D721Med (cell line): ENCODE data around the gene GRIK4.
A peak's percentile ranks its signal among the peaks of the same experiment; 100 is the strongest.
"Not testable (repeated sequence)": the region's sequence is repeated elsewhere in the genome, so short reads cannot be mapped to it uniquely, and the experiment has no call there.

Source experiments
- DNase-seq: peaks from one replicate; pipeline ENCODE4 v3.0.0; 2011; ENCODE audit warnings: low spot score; ENCODE audit not compliant: insufficient read length
- FAIRE-seq: peaks from 2 replicates; lab custom pipeline; 2011; peaks lifted over from hg19 to GRCh38; lab: Jason Lieb, UNC
- TF ChIP-seq, protein P1 (sequence below): IDR thresholded peaks from 2 replicates; pipeline ENCODE4 v1.5.1; 2012; ENCODE audit warnings: mild to moderate bottlenecking, control low read depth; ENCODE audit not compliant: insufficient read depth; ENCODE audit errors: missing control alignments

Gene GRIK4

GRCh38 chr11:120618399-120618798, 106.9 kb downstream of the GRIK4 start:
- TF ChIP-seq, protein P1, sequence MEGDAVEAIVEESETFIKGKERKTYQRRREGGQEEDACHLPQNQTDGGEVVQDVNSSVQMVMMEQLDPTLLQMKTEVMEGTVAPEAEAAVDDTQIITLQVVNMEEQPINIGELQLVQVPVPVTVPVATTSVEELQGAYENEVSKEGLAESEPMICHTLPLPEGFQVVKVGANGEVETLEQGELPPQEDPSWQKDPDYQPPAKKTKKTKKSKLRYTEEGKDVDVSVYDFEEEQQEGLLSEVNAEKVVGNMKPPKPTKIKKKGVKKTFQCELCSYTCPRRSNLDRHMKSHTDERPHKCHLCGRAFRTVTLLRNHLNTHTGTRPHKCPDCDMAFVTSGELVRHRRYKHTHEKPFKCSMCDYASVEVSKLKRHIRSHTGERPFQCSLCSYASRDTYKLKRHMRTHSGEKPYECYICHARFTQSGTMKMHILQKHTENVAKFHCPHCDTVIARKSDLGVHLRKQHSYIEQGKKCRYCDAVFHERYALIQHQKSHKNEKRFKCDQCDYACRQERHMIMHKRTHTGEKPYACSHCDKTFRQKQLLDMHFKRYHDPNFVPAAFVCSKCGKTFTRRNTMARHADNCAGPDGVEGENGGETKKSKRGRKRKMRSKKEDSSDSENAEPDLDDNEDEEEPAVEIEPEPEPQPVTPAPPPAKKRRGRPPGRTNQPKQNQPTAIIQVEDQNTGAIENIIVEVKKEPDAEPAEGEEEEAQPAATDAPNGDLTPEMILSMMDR, result no peak
- no peak for FAIRE-seq
- no peak for DNase-seq

GRCh38 chr11:120622189-120622875, 110.8 kb downstream of the GRIK4 start:
- DNase-seq (no peak), FAIRE-seq (no peak)
- TF ChIP-seq, protein P1, result peak; percentile 28

DNA sequence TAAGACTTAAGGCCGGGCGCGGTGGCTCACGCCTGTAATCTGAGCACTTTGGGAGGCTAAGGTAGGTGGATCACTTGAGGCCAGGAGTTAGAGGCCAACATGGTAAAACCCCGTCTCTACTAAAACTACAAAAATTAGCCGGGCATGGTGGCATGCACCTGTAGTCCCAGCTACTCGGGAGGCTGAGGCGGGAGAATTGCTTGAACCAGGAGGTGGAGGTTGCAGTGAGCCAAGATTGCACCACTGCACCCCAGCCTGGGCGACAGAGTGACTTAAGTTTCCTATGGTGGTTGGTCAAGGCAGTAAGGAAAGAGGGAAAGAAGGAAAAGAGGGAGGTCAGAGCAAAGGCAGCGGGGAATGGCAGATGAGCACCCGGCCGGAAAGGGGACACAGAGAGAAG, 113.4 kb downstream of the GRIK4 start:
- not testable (repeated sequence) for FAIRE-seq, DNase-seq

- no peak for FAIRE-seq
- no peak for DNase-seq
- TF ChIP-seq, protein P1, result no peak
Observed at GRCh38 chr11:120625565-120625964, 114.0 kb downstream of the GRIK4 start.

GRCh38 chr11:120626791-120627190, 115.2 kb downstream of the GRIK4 start:
- FAIRE-seq (no peak), DNase-seq (no peak)
- TF ChIP-seq, protein P1, result no peak

DNA sequence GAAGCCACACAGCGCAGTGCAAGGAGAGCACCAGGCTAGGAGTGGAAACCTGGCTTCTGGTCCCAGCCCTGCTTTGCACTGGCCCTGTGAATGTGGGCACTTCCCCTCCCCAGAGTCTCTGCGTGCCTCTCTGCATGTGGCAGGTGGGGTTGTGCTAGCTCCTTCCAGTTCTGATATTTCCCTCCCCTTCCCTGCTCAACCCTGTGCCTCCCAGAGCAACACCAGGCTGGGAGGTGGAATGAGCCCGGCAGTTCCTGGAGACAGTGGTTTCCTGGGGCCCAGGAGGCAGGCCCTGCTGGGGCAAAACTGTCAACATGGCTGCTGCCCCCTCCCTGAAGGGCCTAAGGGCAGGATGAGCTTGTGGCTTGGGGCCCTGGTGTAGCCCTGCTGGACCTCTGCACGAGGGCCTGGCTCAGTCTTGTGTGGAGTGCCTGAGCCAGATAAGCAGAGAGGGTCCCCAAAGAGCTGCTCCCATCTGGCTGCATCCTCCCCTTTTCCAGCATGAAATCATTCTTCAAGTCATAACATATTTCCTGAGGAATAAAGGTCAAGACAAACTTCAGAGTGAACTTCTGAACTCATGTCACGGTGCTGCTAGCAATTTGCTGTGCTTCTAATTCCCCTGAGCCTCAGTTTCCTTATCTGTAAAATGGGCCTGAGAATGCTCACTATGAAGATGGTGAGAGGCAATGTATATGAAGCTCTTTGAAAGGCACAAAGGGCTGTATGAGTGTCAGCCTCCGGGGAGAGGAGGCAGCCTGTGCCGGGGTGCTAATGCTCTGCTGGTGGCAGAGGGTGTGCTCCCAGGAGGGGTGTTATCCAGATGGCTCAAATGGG, 116.0 kb downstream of the GRIK4 start:
- TF ChIP-seq, protein P1, result no peak

DNA sequence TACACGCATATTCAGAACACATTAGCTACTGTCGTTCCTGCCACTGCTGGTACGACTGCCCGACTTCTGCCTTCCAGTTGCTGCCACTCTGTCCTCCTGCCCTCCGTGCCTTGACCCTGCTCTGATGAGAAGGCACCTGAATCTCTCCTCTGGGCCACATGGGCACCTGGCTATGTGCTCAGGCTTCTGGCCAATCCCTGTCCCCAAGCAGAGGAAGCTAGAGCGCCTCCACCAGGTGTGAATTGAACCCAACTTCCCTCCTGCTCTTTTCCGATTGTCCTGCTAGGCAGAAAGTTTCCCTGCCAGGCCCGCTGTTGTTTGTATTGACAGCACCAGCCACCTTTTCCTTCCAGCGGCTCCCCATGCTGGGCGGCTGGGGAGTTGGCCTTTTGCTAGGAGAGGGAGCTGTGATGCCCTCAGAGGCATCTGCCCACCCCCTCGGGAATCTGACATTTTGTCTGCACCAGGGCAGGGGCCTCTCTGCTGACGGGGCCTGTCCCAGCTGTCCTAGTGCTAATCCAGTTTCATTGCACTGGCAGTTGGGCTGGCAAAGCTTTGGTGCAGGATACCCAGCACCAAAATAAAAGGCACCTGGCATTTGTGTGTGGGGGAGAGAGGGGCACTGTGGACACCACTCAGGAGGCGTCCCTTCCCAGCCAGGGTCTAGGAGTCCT, 118.0 kb downstream of the GRIK4 start:
- DNase-seq, result no peak
- TF ChIP-seq, protein P1, result no peak
- FAIRE-seq, result no peak

More for the DNA sequence above, 116.0 kb downstream of the GRIK4 start:
- FAIRE-seq (no peak), DNase-seq (no peak)
